HEK293T (cell line): ENCODE measurements around the gene IMPDH2.
"Not testable (repeated sequence)": the region's sequence is repeated elsewhere in the genome, so short reads cannot be mapped to it uniquely, and the experiment has no call there.

Experiments used
- CTCF ChIA-PET: fragments of 350-600 bp; formaldehyde crosslinking; extraction: SDS; loops from one replicate; lab custom pipeline; 2021; ENCODE audit warnings: antibody characterized with exemption, inconsistent platforms; lab: Yijun Ruan, JAX
- POLR2A ChIA-PET: fragments of 350-600 bp; formaldehyde crosslinking; extraction: SDS; loops from one replicate; lab custom pipeline; 2020; ENCODE audit warnings: antibody characterized with exemption, inconsistent platforms; lab: Yijun Ruan, JAX
- DNase-seq: peaks from one replicate; pipeline ENCODE4 v3.0.0; 2012; ENCODE audit warnings: mixed read lengths; ENCODE audit errors: extremely low spot score
- ARNT ChIP-seq: fragments of 450-650 bp; IDR thresholded peaks from 2 replicates; pipeline ENCODE4 v1.6.1; 2017; ENCODE audit warnings: mild to moderate bottlenecking
- BHLHE40 ChIP-seq: fragments of 450-650 bp; IDR thresholded peaks from 2 replicates; pipeline ENCODE4 v1.6.1; 2016; ENCODE audit warnings: mild to moderate bottlenecking, moderate library complexity, borderline replicate concordance
- CTBP1 ChIP-seq: fragments of 450-650 bp; IDR thresholded peaks from 2 replicates; pipeline ENCODE4 v1.6.1; 2016; ENCODE audit warnings: borderline replicate concordance
- ELF4 ChIP-seq: fragments of 450-650 bp; IDR thresholded peaks from 2 replicates; pipeline ENCODE4 v1.6.1; 2017; ENCODE audit warnings: antibody characterized with exemption
- FOXA1 ChIP-seq: fragments of 450-650 bp; IDR thresholded peaks from 2 replicates; pipeline ENCODE4 v1.6.1; 2016; ENCODE audit warnings: mild to moderate bottlenecking
- FOXK2 ChIP-seq: fragments of 450-650 bp; IDR thresholded peaks from 2 replicates; pipeline ENCODE4 v1.6.1; 2016; ENCODE audit warnings: mild to moderate bottlenecking
- FOXM1 ChIP-seq: fragments of 450-650 bp; IDR thresholded peaks from 2 replicates; pipeline ENCODE4 v1.6.1; 2017; ENCODE audit warnings: mild to moderate bottlenecking, borderline replicate concordance
- HDGF ChIP-seq: fragments of 450-650 bp; IDR thresholded peaks from 2 replicates; pipeline ENCODE4 v1.6.1; 2017; ENCODE audit warnings: antibody characterized with exemption, borderline replicate concordance
- L3MBTL2 ChIP-seq: fragments of 450-650 bp; conservative IDR thresholded peaks from 2 replicates; pipeline ENCODE4 v1.6.1; 2016; ENCODE audit warnings: mild to moderate bottlenecking
- LEF1 ChIP-seq: fragments of 450-650 bp; IDR thresholded peaks from 2 replicates; pipeline ENCODE4 v1.6.1; 2017; ENCODE audit warnings: mild to moderate bottlenecking, borderline replicate concordance
- NFRKB ChIP-seq: fragments of 450-650 bp; IDR thresholded peaks from 2 replicates; pipeline ENCODE4 v1.6.1; 2016; ENCODE audit warnings: mild to moderate bottlenecking, moderate library complexity
- PKNOX1 ChIP-seq: fragments of 450-650 bp; IDR thresholded peaks from 2 replicates; pipeline ENCODE4 v1.6.1; 2016
- SP1 ChIP-seq: fragments of 450-650 bp; IDR thresholded peaks from 2 replicates; pipeline ENCODE4 v1.6.1; 2017
- SUZ12 ChIP-seq: fragments of 450-650 bp; IDR thresholded peaks from 2 replicates; pipeline ENCODE4 v1.6.1; 2016; ENCODE audit warnings: mild to moderate bottlenecking
- TARDBP ChIP-seq: fragments of 450-650 bp; IDR thresholded peaks from 2 replicates; pipeline ENCODE4 v1.6.1; 2016
- ZNF384 ChIP-seq: fragments of 450-650 bp; IDR thresholded peaks from 2 replicates; pipeline ENCODE4 v1.6.1; 2016

Gene IMPDH2

GRCh38 chr3:49009396-49009795, 19.8 kb downstream of the IMPDH2 start:
- CTCF ChIA-PET: interaction anchor here (0.6 to 1.7 kb wide), 2 partner anchors 12 to 76 kb away, joined by 5 to 15 read pairs; partner anchors contain the start of gene NDUFAF3
- TF ChIP-seq BHLHE40: no peak
- no peak for TF ChIP-seq SUZ12
- TF ChIP-seq FOXM1: no peak
- no peak for TF ChIP-seq LEF1
- TF ChIP-seq FOXA1: no peak
- TF ChIP-seq ZNF384: no peak
- TF ChIP-seq HDGF: no peak
- TF ChIP-seq NFRKB: no peak
- TF ChIP-seq ELF4: no peak
- TF ChIP-seq FOXK2: no peak
- no peak for DNase-seq
- POLR2A ChIA-PET: interaction anchor here (3.6 to 6.7 kb wide), 2 partner anchors 11 to 20 kb away, joined by 35 to 204 read pairs; partner anchors contain the start of genes DALRD3, IMPDH2 and NDUFAF3

DNA sequence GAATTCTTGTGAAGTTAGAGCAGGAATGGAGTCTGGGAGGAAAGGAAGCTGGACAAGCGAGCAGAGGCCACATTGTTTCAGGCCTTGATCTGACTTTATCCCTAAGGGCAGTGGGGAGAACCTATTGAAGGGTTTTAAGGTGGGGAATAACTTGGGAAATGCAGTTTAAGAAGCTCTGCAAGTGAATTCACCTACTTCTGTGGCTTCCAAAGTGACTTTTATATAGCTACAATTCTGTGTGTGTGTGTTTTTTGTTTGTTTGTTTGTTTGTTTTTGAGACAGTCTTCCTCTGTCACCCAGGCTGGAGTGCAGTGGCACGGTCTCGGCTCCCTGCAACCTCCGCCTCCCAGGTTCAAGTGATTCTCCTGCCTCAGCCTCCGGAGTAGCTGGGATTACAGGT, 20.6 kb downstream of the IMPDH2 start:
- DNase-seq: not testable (repeated sequence)
- CTCF ChIA-PET: interaction anchor here (1.7 to 2.3 kb wide), 2 partner anchors 13 to 21 kb away, joined by 7 to 15 read pairs; partner anchors contain the start of gene NDUFAF3
- POLR2A ChIA-PET: interaction anchor here (0.9 to 6.7 kb wide), 4 partner anchors 11 to 21 kb away, joined by 4 to 204 read pairs (median 44); partner anchors contain the start of genes DALRD3, IMPDH2 and NDUFAF3

GRCh38 chr3:49007771-49008528, 21.2 kb downstream of the IMPDH2 start:
- TF ChIP-seq CTBP1: no peak
- ChIA-PET POLR2A (interaction anchor here (0.5 to 6.7 kb wide), 20 partner anchors 11 to 455 kb away, joined by 3 to 204 read pairs (median 8); partner anchors contain the start of genes ARIH2, CELSR3, DALRD3 and IMPDH2), CTCF (interaction anchor here (0.7 to 2.3 kb wide), 4 partner anchors 12 to 86 kb away, joined by 6 to 8 read pairs (median 8); partner anchors contain the start of genes NDUFAF3 and QRICH1)
- peak; percentile 84 for DNase-seq

DNA sequence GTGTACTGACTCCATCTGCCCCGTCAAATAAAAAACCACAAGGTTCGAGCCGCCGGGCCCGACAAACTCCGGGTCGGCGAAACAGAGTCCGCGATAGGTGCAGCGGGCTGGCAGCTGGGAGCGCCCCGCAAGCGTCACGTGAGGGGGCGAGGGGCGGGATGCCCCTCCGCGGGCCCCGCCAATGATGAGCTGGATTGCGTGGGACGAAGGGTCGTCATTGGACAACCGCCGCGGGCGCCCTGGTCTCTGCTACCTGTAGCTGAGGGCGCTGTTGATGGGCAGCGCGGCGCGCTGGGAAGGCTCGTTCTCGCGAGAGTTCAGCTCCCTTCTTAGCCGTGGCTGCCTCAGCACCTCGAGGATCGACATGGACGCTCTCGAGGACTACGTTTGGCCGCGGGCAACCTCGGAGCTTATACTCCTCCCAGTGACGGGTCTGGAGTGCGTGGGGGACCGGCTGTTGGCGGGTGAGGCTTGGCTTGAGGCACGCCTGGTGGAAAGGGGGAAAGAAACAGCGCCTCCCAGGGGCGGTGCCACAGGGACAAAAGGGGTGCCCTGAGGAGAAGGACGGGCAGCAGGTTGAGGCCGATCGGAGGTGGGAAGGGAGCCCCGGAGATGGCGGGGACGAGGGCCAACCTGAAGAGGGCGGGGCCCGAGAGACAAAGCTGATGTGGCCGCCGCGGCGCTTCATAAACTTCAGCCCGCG, 22.0 kb downstream of the IMPDH2 start, which contains the start of gene WDR6:
WDR6 (plus strand) TSS at position 324 of the 703 bp plus-strand sequence; CDS start at position 365, 41 bp downstream.
- TF ChIP-seq NFRKB (no peak), CTBP1 (no peak), ELF4 (peak; percentile 33; the same call in 1 of the 2 replicates), ZNF384 (no peak), SUZ12 (no peak), FOXM1 (no peak), SP1 (no peak), FOXK2 (no peak), FOXA1 (no peak), HDGF (no peak), ARNT (no peak), L3MBTL2 (peak; percentile 99), PKNOX1 (peak; percentile 97), TARDBP (no peak), LEF1 (no peak), BHLHE40 (no peak)
- ChIA-PET POLR2A (interaction anchor here (0.6 to 6.7 kb wide), 37 partner anchors 10 to 518 kb away, joined by 3 to 204 read pairs (median 4); partner anchors contain the start of genes ARIH2, CELSR3, DALRD3 and IMPDH2), CTCF (interaction anchor here (0.7 to 2.3 kb wide), 6 partner anchors 10 to 87 kb away, joined by 4 to 8 read pairs (median 7); partner anchors contain the start of genes NDUFAF3, P4HTM and QRICH1)
- DNase-seq: peak; percentile 97

DNA sequence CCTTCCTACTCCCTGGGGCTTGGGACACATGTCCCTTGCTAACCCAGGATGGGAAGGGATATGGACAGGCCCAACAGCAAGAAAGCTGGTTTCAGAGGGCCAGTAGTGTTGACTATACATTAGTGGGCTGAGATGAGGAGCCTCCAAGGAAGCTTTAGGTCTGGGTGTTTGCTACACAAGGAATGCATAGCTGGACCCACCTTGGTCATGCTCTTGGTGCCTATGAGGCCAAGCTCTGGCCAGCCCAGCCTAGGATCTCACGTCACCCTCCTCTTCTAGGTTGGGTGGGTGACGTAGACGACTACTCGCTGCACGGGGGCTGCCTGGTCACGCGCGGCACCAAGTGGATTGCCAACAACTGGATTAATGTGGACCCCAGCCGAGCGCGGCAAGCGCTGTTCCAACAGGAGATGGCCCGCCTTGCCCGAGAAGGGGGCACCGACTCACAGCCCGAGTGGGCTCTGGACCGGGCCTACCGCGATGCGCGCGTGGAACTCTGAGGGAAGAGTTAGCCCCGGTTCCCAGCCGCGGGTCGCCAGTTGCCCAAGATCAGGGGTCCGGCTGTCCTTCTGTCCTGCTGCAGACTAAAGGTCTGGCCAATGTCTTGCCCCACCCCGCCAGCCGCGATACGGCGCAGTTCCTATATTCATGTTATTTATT, 22.7 kb downstream of the IMPDH2 start:
- DNase-seq: no peak
- CTCF ChIA-PET: interaction anchor here (0.9 to 2.3 kb wide), 5 partner anchors 10 to 19 kb away, joined by 4 to 8 read pairs (median 7); partner anchors contain the start of genes NDUFAF3 and P4HTM
- POLR2A ChIA-PET: interaction anchor here (0.6 to 6.7 kb wide), 37 partner anchors 9 to 518 kb away, joined by 3 to 204 read pairs (median 4); partner anchors contain the start of genes ARIH2, DALRD3, IMPDH2 and IP6K2
- 0 out of 2 replicates have a peak, but pooled peaks have one; percentile 13 for TF ChIP-seq HDGF
- no peak for TF ChIP-seq NFRKB

GRCh38 chr3:49005998-49006397, 23.2 kb downstream of the IMPDH2 start:
- ChIA-PET POLR2A (interaction anchor here (0.9 to 6.7 kb wide), 5 partner anchors 9 to 31 kb away, joined by 3 to 204 read pairs (median 53); partner anchors contain the start of genes DALRD3, IMPDH2, NDUFAF3 and P4HTM), CTCF (no interaction called here)
- no peak for TF ChIP-seq NFRKB
- no peak for TF ChIP-seq ELF4
- TF ChIP-seq FOXM1: no peak
- TF ChIP-seq ZNF384: no peak
- no peak for DNase-seq
